Myocyte (in vitro differentiated cells): Measurements from ENCODE around the gene EXTL1. TPM values are rescaled to one million over a fixed set of nuclear protein-coding genes. Genes with fewer than 3 reads are reported as not detected.

ENCODE experiments used
- DNase-seq: peaks from one replicate; pipeline ENCODE4 v3.0.0-alpha.2; 2012; ENCODE audit warnings: low read depth
- total RNA-seq: library from RNA; depleted of rRNA; stranded (reverse); fragments of >200 nt; gene quantifications from 2 replicates; pipeline ENCODE4 v1.2.3, GENCODE V29; 2014

The EXTL1 gene
- total RNA-seq, 1 donor from 2014 or later: 12.8 TPM

DNA sequence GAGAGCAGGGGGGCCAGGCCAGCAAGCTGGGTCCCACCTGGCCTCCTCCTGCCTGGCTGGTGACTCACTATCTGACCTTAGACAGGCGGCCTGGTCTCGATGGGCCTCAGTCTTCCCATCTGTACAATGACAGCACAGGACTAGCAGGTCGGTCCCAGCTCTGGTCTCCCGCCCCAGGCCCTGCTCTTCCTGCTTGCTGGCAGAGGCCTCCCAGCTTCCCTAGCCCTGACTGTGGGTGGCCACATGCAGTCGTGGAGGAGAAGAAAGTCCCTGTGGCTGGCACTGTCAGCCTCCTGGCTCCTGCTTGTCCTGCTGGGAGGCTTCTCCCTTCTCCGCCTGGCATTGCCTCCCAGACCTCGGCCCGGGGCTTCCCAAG lies 817 bp downstream of the EXTL1 start:
- DNase-seq: no peak

DNA sequence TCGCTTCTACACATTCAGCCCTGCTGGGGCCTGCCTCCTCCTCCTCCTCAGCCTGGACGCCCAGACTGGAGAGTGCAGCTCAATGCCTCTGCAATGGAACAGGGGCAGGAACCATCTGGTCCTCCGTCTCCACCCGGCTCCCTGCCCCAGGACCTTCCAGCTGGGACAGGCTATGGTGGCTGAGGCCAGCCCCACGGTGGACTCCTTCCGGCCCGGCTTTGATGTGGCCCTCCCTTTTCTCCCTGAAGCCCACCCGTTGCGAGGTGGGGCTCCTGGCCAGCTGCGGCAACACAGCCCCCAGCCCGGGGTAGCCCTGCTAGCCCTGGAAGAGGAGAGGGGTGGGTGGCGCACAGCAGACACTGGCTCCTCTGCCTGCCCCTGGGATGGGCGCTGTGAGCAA lies 1.4 kb downstream of the EXTL1 start:
- DNase-seq: no peak

DNA sequence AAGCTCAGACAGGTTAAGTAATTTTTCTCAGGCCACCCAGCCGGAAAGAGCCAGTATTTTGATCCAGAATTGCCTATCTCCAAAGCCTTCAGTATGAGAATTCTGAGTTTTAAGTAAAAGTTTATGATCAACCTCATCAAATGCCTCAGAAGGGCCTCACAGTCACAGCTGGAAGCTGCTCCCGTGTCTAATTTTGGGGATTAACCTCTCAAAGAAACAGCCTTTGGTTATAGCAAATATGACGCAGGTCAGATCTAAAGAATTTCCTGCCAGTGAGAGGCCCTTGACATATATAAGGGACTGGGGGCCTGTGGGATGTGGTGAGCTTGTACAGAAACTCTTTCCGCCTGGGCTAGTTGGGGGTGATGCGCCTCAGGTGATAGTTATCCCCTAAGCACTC lies 2.3 kb downstream of the EXTL1 start:
- DNase-seq: no peak

DNA sequence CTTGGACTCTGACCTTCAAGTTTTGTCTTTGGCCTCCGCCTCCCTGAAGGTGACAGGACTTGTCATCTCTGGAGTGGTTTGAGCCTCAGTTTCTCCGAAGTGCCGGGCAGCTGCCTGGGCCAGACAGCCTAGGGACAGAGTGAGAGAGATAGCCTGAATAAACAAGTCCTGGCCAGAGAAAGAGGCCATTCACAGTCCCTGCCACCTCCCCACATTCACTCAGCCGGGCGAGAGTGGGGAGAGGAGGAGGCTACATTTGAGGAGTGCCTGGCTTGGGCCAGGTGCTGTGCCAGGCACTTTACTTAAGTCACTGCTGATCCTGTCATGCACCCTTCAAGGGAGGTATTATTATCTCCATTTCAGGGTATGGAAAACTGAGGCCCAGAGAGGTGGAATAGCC lies 3.5 kb downstream of the EXTL1 start:
- no peak for DNase-seq

DNA sequence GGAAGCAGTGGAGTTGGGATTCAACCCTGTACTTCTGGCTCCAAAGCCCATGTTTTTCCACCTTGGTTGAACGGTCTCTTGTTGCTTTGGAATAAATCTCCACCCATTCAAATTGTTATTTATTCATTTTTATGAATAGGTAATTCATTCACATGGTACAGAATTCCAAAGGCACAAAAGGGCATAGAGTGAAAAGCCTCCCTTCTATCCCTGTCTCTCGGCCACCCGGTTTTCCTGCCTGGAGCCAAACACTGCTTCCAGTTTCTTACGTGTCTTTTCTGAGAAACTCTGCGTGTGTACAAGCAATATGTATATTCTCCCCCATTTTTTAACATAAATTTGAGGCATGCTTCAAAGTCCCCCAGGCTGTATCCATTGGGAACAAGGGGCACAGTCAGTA lies 3.9 kb downstream of the EXTL1 start:
- DNase-seq: no peak

DNA sequence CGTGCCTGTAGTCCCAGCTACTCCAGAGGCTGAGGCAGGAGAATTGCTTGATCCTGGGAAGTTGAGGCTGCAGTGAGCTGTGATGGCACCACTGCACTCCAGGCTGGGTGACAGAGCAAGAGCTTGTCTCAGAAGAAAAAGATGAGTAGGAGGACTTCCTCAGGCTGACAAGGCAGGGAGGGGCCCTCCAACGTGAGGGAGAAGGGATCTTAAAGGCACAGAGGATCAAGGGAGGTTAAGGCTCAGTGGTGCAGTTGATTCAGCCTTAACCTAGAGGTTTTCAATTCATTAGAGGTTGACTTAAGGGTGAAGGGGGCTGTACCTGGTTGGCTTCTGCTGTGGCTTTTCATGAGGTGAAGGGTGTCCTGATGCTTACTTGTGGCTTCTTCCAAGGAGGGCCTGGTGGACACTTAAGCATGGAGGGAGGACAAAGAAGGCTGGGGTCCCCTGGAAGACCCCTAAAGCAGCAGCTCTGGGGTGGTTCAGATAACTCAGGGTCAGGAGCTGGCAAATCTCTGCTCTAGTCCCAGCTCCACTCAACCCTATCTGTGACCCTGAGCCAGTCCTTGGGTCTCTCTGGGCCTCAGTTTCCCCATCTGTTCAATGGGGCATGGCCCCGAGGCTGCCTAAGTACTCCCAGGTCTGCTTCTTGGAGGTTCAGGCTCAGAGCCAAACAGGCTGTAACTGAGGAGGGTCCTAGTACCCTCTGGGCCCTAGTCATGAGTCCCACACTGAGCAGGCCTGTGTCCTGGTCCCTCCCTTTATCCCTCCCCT lies 6.3 kb downstream of the EXTL1 start:
- no peak for DNase-seq

DNA sequence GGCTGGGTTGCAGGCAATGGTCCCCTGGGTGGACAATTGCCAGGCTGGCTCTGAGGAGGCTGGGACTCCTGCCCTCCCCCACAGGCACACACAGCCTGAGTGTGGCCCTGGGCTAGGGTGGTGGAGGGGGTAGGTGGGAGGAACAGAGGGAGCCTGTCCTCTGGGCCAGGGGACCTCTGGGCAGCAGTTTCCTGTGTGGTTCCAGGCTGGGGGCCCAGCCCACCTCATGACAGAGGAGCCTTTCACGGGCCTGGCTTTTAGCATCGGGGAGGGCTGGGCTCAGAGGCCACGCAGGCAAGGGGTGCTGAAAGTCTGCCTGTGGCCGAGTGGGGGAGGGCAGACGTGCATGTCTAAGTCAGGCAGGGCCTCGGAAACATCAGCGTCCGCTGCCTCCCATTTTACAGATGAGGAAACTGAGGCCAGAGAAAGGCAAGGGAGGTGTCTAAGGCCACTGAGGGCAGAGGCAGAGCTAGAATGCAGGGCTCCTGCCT lies 7.0 kb downstream of the EXTL1 start:
- DNase-seq: no peak

DNA sequence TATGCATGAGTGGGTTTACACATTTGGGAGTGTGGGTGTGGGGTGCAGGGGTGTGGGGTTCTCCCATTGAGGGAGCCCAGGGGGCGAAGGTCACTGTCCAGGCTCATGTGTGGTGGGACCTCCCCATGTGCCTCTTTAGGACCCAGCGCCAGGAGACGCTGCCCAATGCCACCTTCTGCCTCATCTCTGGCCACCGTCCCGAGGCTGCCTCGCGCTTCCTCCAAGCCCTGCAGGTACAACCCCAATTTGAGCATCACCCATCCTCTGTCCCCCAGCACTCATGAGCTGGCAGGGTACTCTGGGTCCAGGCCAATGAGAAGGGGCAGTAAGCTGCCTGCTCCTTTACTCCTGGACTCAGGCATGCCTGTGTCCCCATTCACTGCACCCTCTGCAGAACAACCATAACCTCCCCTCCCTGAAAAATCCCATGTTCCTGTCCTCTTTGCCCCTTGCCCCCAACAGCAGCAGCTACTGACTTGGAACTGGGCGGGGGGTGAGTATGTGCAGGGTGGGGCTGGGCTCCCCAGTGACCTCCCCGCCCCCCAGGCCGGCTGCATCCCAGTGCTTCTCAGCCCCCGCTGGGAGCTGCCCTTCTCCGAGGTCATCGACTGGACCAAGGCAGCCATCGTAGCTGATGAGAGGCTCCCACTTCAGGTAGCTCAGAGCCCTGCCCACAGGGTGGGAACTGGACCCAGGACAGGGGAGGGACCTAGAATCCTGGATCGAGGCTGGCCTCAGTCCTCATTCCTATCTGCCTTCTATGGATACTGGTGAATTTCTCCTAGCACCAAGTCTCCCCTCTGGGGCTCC lies 7.7 kb downstream of the EXTL1 start:
- no peak for DNase-seq

DNA sequence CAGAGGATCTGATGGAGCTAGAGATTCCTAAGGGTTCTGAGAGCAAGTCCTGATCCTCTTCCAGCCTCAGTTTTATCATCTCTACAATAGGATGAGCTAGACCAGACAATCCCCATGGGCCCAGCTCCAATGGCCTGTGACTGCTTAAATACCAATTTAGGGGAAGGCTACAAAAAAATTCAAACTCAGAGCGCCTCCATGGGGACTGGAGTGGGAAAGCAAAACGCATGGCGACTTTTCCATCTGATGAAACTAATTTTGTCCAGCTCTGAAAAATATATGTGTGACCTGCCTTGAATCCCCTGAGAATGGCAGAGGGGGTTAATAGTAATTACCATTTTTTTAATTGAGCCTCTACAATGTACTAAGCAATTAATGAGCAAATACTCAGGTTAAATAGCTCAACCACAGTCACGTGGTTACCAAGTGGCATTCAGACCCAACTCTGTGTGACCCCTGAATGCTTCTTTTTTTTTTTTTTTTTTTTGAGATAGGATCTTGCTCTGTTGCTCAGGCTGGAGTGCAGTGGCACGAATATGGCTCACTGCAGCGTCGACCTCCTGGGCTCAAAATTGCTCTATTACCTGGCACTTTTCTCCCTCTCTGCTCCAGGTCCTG lies 8.4 kb downstream of the EXTL1 start:
- no peak for DNase-seq

DNA sequence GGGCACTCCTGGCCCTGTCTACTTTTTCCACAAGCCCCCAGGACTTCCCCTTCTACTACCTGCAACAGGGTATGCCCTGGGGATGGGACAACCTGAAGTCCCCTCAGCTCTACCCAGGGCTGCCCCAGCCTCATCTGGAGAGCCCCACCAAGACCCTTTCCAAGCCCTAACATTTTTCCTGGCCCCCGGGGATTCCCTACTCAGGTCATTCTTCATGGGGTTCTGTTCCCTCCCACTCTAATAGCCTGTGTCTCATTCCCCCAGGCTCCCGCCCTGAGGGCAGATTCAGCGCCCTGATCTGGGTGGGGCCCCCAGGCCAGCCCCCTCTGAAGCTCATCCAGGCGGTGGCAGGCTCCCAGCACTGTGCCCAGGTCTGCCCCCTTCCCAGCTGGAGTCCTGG lies 9.6 kb downstream of the EXTL1 start:
- no peak for DNase-seq

DNA sequence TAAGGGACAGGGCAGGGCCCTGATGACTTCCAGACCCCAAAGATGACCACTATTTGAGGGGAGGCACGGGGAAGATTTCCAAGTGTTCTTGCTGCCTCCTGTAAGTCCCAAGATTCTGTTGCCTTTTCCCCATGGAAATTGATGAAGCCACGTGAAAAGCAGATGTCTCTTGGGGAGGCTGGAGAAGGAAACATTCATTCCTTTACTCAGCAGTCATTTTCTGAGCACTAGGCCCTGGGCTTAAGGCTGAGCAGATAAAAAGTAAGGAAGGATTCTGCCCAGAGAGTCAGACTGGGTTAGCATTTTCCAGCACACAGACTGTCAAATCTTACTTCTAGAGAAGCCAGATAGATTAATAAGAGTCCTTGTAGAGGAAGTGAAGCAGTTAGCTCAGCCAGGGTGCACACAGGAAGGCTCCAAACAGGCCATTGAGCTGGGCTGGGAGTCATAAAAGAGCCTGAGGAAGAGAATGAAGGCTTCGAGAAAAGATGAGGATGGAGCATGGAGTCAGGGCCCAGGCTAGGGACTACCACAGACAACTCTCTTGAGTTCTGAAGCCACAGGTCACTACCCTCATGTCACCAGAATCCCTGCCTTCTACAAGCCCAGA lies 10.1 kb downstream of the EXTL1 start:
- no peak for DNase-seq

DNA sequence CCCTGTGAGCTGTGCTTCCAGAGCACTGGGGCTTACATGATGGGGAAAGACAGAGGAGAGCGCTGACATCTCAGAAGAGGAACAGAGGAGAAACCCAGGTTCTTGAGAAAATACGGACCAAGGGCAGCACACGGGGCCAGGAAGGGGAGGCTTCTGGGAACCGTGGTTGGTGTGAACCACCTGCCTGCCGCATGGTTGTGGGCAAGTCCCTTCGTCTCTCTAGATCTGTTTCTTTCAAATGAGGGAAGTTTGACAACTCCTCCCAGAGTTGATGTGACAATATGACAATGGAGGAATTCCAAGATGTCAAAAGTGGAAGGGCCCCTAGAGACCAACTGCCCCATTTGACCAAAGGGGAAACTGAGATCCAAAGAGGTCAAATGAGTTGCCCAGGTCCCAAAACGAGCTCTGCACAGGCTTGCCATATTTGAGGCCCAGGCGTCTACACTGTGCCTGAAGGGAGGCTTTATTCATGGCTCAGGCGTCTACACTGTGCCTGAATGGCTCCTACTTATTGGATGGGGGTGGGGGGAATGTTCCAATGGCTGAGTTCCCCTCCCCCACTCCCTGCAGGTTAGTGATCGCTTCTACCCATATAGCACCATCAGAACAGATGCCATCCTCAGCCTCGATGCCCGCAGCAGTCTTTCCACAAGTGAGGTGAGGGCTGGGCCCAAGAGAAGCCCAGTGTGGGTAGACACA lies 11.2 kb downstream of the EXTL1 start:
- no peak for DNase-seq

DNA sequence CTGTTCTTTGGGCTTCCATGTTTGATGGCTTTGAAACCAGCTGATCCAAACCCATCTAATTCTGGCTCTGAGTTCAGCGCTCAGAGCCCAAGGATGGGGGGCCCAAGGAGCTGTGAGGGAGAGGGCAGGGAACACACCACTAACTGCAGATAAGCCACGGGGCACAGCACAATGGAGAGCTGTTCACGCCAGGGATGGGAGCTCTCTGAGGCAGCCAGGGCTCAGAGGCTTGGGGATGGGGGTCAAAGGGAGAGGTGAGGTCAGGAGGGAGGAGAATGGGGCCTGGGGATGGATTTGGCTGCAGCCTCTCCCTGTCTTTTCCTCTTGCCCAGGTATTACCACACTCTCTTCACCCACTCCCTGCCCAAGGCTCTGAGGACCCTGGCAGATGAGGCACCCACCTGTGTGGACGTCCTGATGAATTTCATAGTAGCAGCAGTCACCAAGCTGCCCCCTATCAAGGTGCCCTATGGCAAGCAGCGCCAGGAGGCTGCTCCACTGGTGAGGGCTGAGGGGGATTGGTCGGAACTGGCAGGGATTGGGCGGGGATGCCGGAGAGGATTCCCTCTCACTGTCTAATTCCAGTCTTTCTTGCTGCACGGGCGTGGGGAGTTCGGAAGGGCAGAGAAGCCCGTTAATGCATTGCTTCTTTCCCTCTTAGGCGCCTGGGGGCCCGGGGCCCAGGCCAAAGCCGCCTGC lies 13.1 kb downstream of the EXTL1 start:
- DNase-seq: no peak

DNA sequence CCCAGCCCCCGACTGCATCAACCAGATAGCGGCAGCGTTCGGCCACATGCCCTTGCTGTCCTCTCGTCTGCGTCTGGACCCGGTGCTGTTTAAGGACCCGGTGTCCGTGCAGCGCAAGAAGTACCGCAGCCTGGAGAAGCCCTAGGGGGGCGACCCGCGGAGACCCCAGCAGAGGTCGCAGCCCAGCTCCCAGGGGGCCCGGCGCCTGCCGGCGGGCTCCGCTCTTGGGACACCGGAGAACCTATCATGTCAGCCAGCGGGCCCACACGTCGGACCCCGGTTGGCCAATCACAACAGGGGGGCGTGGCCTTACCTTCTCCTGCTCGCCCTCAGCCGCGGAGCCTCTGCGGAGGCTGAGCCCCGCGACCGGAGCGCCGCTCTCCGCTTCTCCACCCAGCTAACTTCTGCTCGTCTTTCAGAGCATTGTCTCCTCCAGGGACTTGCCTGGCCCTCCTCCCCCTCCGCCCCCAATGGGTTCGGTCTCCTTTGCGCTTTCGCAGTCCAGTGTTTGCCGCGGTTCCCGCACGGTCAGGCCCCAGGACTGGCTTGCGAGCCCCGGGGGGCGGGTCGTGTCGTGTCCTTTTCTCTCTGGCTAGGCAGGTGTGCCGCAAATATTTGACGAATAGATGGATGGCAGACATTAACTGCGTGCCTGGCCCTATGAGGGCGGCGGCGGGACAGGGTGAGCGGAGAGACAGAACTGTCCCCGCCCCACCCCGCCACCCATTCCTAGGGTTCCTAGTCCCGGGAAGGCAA lies 13.8 kb downstream of the EXTL1 start:
- peak; percentile 93 for DNase-seq

DNA sequence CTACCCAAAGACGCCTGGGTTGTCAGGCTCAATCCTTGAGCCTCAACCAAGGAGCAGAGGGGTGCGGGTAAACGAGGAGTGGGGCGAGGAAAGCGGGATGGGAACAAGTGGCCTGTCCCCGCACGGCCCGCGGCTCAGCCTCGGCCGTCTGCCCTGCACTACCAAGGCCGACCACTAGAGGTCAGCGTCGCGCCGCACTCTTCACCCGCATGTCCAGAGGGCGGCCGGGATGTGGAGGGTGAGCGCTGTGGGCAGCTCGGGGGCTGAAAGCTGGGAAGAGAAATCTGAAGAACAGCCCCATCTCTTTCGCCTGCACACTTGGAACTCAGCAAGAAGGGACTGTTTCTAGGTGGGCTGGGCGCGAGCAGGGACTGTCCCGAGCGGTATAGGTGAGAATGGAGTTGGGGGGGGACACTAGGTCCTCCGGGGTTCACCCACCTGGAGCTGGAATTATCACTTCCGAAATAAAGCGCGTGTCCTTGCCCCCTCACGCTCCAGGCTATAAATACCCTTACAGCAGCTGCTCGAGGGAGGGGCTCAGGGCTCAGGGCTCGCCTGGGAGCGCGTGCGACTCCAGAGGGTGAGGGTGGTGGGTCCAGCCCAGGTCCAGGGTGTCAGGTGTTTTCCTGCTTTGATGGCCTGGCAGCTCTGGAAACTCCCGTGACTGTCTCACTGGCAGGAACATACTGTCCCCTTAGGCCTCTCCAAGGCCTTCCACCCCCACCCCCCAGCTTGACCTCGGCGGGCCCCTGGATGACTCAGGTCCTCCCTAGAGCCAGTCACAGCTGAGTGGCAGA lies 14.6 kb downstream of the EXTL1 start:
- peak; percentile 90 for DNase-seq

DNA sequence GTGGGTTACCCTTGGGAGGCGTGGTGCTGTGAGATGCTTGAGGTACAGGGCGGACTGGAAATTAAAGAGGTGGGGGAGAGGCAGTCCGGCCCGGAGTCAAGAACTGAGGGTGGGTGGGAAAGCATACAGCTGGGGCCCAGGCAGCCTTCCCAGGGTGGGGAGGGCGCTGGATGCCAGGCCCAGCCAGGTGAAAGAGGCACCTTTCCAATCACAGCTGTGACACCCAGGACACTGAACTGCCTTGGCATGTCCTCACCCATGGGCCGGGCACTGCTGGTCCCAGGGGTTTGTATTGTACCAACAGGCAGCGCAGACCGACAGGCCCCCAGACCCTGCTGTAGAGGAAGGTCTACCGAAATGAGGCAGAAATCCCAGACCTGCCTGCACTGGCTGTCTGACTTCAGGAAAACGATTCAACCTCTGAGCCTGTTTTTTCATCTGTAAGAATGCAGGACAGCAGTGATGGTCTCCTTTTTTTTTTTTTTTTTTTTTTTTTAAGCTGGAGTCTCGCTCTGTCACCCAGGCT lies 15.2 kb downstream of the EXTL1 start:
- DNase-seq: no peak

DNA sequence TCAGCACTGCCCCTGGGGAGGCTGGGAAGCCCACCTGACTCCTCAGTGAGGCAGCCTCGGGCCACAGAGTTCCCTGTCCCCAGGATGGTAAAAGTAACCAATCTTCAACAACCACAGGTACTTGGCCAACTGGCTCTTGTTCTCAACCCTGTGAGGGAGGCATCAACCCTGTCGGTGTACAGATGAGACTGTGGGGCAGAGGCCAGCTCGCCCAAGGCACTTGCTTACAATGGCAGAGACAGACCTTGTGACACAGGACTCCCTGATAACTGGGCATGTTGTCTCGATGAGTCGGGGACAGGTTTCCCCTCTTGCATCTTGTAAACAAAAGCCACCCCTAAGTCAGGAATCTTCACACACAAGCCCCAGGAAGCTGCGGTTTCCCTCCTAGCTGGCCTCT lies 16.3 kb downstream of the EXTL1 start:
- DNase-seq: no peak

DNA sequence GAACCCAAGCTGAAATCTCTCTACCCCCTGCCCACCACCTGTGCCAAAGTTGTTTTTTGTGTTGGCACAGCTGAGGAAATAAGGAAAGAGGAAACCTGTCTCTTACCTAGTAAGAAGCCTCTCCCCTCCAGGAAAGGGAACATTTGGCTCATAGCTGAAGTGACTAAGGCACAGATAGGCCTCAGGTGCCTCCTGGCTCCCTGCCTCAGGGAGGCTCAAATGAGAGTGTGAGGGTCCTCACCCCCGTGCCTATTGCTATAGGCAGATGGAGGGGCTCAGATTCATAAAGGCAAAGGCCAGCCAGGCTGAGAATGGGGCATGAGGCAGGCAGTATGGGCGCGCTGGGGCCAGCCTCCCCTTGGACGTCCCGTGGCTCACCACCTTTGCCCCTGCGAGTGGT lies 16.9 kb downstream of the EXTL1 start:
- DNase-seq: no peak

DNA sequence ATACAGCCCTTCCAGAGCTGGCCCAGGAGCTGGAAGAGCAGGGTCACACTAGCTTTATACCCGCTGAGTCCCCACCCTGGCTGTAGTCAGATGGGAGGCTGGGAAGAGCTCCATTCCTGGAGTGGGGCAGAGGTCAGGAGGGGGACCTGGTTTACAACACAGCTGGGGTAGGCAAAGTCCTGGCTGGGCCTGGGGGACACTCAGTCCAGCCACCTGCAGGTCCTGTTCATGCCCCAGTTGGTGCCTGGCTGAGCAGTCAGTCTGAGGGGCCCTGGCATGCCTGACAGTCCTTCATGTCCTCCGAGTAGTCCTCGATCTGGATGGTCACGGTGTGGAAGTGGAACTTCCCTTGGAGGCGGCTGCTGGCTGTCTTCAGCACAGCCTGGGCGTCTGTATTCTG lies 17.3 kb downstream of the EXTL1 start:
- DNase-seq: no peak
